GM23338 (cell line): ENCODE results near the gene TP73. TPM values are rescaled to one million over a fixed set of nuclear protein-coding genes. Genes with fewer than 3 reads are reported as not detected.

ENCODE experiments used
- ATAC-seq: fragments of 200-7000 bp; cut with Tn5 transposase; 3 replicates; pipeline ENCODE4 v1.9.1; 2020
- DNase-seq: peaks from one replicate; pipeline ENCODE4 v3.0.0-alpha.2; 2015; ENCODE audit warnings: low spot score
- H2AFZ ChIP-seq: fragments of 200-600 bp; sonication (generic); 2 replicates; pipeline ENCODE4 v1.8.0; 2016; ENCODE audit warnings: antibody characterized with exemption, mild to moderate bottlenecking, moderate library complexity
- H3F3A ChIP-seq: fragments of 200-600 bp; sonication (generic); replicated peaks from 2 replicates; pipeline ENCODE4 v1.8.0; 2017; ENCODE audit warnings: antibody characterized with exemption, mixed run types, low read depth
- H3K27ac ChIP-seq: fragments of 200-600 bp; sonication (generic); 2 replicates; pipeline ENCODE4 v1.6.1; 2016; ENCODE audit warnings: low read depth
- H3K27me3 ChIP-seq: fragments of 200-600 bp; sonication (generic); 2 replicates; pipeline ENCODE4 v1.8.0; 2016; ENCODE audit warnings: mild to moderate bottlenecking, mixed run types, moderate library complexity; ENCODE audit not compliant: insufficient read depth
- H3K36me3 ChIP-seq: fragments of 200-600 bp; sonication (generic); 2 replicates; pipeline ENCODE4 v1.8.0; 2016; ENCODE audit warnings: mild to moderate bottlenecking; ENCODE audit not compliant: insufficient read depth
- H3K4me1 ChIP-seq: fragments of 200-600 bp; sonication (generic); 2 replicates; pipeline ENCODE4 v1.8.0; 2016; ENCODE audit warnings: mild to moderate bottlenecking, moderate library complexity; ENCODE audit not compliant: insufficient read depth
- H3K4me2 ChIP-seq: fragments of 200-600 bp; sonication (generic); 2 replicates; pipeline ENCODE4 v1.7.1; 2017; ENCODE audit warnings: mixed run types
- H3K4me3 ChIP-seq: fragments of 200-600 bp; sonication (generic); 2 replicates; pipeline ENCODE4 v1.6.1; 2016; ENCODE audit warnings: mixed run types
- H3K79me2 ChIP-seq: fragments of 200-600 bp; sonication (generic); replicated peaks from 2 replicates; pipeline ENCODE4 v1.8.0; 2017; ENCODE audit warnings: mild to moderate bottlenecking; ENCODE audit not compliant: insufficient read depth
- H3K9me2 ChIP-seq: fragments of 200-600 bp; sonication (generic); 2 replicates; pipeline ENCODE4 v1.8.0; 2017; ENCODE audit not compliant: insufficient read depth
- H4K20me1 ChIP-seq: fragments of 200-600 bp; sonication (generic); replicated peaks from 2 replicates; pipeline ENCODE4 v1.8.0; 2017; ENCODE audit warnings: mild to moderate bottlenecking; ENCODE audit not compliant: insufficient read depth
- H3K27ac Mint-ChIP-seq: 2 replicates; pipeline ENCODE4 v1.8.0; 2020; ENCODE audit warnings: inconsistent platforms, mild to moderate bottlenecking, moderate library complexity, mixed read lengths
- H3K27me3 Mint-ChIP-seq: 3 replicates; pipeline ENCODE4 v1.8.0; 2022; ENCODE audit warnings: low read depth, mild to moderate bottlenecking, moderate library complexity, mixed read lengths, inconsistent platforms; ENCODE audit not compliant: insufficient read depth, poor library complexity
- H3K36me3 Mint-ChIP-seq: 3 replicates; pipeline ENCODE4 v1.8.0; 2021; ENCODE audit warnings: low read depth, mild to moderate bottlenecking, inconsistent platforms, moderate library complexity, mixed read lengths
- H3K4me1 Mint-ChIP-seq: 3 replicates; pipeline ENCODE4 v1.8.0; 2020; ENCODE audit warnings: mild to moderate bottlenecking, inconsistent platforms, mixed read lengths
- H3K4me3 Mint-ChIP-seq: 3 replicates; pipeline ENCODE4 v1.8.0; 2021; ENCODE audit warnings: moderate library complexity, mild to moderate bottlenecking, inconsistent platforms, mixed read lengths
- H3K9me3 Mint-ChIP-seq: 3 replicates; pipeline ENCODE4 v1.8.0; 2020; ENCODE audit warnings: moderate library complexity, mild to moderate bottlenecking, inconsistent platforms, mixed read lengths
- CREB1 ChIP-seq: fragments of 250-450 bp; sonication (Bioruptor Pico); IDR thresholded peaks from 2 replicates; pipeline ENCODE4 v1.5.0; 2020; ENCODE audit warnings: low read depth, mild to moderate bottlenecking, moderate library complexity
- EZH2 ChIP-seq: fragments of 200-600 bp; sonication (generic); IDR thresholded peaks from one replicate; pipeline ENCODE4 v1.8.0; 2017; ENCODE audit warnings: antibody characterized with exemption, mild to moderate bottlenecking, low read depth; ENCODE audit not compliant: unreplicated experiment
- EZH2phosphoT487 ChIP-seq: fragments of 200-600 bp; sonication (generic); IDR thresholded peaks from one replicate; pipeline ENCODE4 v1.8.1; 2018; ENCODE audit warnings: antibody characterized with exemption; ENCODE audit not compliant: unreplicated experiment
- NANOG ChIP-seq: IDR thresholded peaks from 2 replicates; pipeline ENCODE4 v1.6.1; 2016; ENCODE audit warnings: antibody characterized with exemption, borderline replicate concordance
- POLR2AphosphoS5 ChIP-seq: IDR thresholded peaks from 2 replicates; pipeline ENCODE4 v1.6.1; 2016; ENCODE audit warnings: antibody characterized with exemption, low read depth
- STAT1 ChIP-seq: IDR thresholded peaks from one replicate; pipeline ENCODE4 v1.6.1; 2016; ENCODE audit warnings: antibody characterized with exemption; ENCODE audit not compliant: unreplicated experiment
- ZNF114 ChIP-seq: fragments of 250-450 bp; sonication (Bioruptor Pico); IDR thresholded peaks from 2 replicates; pipeline ENCODE4 v1.5.0; 2020; ENCODE audit warnings: mild to moderate bottlenecking, moderate library complexity
- polyA plus RNA-seq: library from polyadenylated mRNA; unstranded; fragments of >200 nt; fragmentation: Nextera tagmentation; extraction: Ambion mirVana; gene quantifications from 2 replicates; pipeline ENCODE4 v1.2.1, GENCODE V29; 2016
- total RNA-seq: library from RNA; depleted of rRNA; stranded (reverse); fragments of >200 nt; shearing (Covaris generic); gene quantifications from 2 replicates; pipeline ENCODE4 v1.2.3, GENCODE V29; 2014
- TF ChIP-seq, protein P1 (sequence below): IDR thresholded peaks from one replicate; pipeline ENCODE4 v1.6.1; 2018; ENCODE audit warnings: antibody characterized with exemption; ENCODE audit not compliant: unreplicated experiment
- TF ChIP-seq, protein P2 (sequence below), 2 experiments: fragments of 200-600 bp in 1 of 2; sonication (generic) in 1 of 2; conservative IDR thresholded peaks; 2 replicates each; pipeline versions ENCODE4 v1.5.1 to v1.6.1; 2016 to 2017; ENCODE audit warnings: antibody characterized with exemption in 2 of 2, low read depth in 2 of 2, mild to moderate bottlenecking in 2 of 2, moderate library complexity in 1 of 2

TP73 gene
- total and polyA plus RNA-seq, 2 experiments from 2014 or later, result 1.4 to 3.4 TPM

GRCh38 chr1:3618881-3619671, 33.2 kb upstream of the TP73 start:
- H3K27ac ChIP-seq, result no peak overlapping the region
- H3K9me3 Mint-ChIP-seq, result peaks cover 3% of the 10 kb centered on the region; the same call in 2 of the 3 replicates
- peak; percentile 73 for ATAC-seq
- H3K79me2 ChIP-seq, result no peaks in the 10 kb centered on the region
- DNase-seq, result peak; percentile 93
- no peak overlapping the region for H3K4me2 ChIP-seq
- H3K36me3 Mint-ChIP-seq, result no peaks in the 10 kb centered on the region
- H3K9me2 ChIP-seq, result no peaks in the 10 kb centered on the region
- H3K4me3 Mint-ChIP-seq, result no peak overlapping the region; the same call in 2 of the 3 replicates
- peak overlapping the region; percentile 69; the same call in 1 of the 2 replicates for H3K27ac Mint-ChIP-seq
- H3K4me1 Mint-ChIP-seq, result peaks cover 24% of the 10 kb centered on the region
- H3K27me3 ChIP-seq, result no peaks in the 10 kb centered on the region
- H3K27me3 Mint-ChIP-seq, result peaks cover 6% of the 10 kb centered on the region
- no peaks in the 10 kb centered on the region for H3K36me3 ChIP-seq
- H4K20me1 ChIP-seq, result no peaks in the 10 kb centered on the region
- H3K4me3 ChIP-seq, result no peak overlapping the region
- no peaks in the 10 kb centered on the region for H3F3A ChIP-seq
- no peak overlapping the region for H2AFZ ChIP-seq
- H3K4me1 ChIP-seq, result peaks cover 5% of the 10 kb centered on the region; the same call in 1 of the 2 replicates
- TF ChIP-seq, protein P1, sequence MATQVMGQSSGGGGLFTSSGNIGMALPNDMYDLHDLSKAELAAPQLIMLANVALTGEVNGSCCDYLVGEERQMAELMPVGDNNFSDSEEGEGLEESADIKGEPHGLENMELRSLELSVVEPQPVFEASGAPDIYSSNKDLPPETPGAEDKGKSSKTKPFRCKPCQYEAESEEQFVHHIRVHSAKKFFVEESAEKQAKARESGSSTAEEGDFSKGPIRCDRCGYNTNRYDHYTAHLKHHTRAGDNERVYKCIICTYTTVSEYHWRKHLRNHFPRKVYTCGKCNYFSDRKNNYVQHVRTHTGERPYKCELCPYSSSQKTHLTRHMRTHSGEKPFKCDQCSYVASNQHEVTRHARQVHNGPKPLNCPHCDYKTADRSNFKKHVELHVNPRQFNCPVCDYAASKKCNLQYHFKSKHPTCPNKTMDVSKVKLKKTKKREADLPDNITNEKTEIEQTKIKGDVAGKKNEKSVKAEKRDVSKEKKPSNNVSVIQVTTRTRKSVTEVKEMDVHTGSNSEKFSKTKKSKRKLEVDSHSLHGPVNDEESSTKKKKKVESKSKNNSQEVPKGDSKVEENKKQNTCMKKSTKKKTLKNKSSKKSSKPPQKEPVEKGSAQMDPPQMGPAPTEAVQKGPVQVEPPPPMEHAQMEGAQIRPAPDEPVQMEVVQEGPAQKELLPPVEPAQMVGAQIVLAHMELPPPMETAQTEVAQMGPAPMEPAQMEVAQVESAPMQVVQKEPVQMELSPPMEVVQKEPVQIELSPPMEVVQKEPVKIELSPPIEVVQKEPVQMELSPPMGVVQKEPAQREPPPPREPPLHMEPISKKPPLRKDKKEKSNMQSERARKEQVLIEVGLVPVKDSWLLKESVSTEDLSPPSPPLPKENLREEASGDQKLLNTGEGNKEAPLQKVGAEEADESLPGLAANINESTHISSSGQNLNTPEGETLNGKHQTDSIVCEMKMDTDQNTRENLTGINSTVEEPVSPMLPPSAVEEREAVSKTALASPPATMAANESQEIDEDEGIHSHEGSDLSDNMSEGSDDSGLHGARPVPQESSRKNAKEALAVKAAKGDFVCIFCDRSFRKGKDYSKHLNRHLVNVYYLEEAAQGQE, result no peak
- TF ChIP-seq CREB1 (CRISPR knock-in tag) (no peak), NANOG (no peak), EZH2phosphoT487 (no peak), STAT1 (no peak)
- TF ChIP-seq, protein P2, sequence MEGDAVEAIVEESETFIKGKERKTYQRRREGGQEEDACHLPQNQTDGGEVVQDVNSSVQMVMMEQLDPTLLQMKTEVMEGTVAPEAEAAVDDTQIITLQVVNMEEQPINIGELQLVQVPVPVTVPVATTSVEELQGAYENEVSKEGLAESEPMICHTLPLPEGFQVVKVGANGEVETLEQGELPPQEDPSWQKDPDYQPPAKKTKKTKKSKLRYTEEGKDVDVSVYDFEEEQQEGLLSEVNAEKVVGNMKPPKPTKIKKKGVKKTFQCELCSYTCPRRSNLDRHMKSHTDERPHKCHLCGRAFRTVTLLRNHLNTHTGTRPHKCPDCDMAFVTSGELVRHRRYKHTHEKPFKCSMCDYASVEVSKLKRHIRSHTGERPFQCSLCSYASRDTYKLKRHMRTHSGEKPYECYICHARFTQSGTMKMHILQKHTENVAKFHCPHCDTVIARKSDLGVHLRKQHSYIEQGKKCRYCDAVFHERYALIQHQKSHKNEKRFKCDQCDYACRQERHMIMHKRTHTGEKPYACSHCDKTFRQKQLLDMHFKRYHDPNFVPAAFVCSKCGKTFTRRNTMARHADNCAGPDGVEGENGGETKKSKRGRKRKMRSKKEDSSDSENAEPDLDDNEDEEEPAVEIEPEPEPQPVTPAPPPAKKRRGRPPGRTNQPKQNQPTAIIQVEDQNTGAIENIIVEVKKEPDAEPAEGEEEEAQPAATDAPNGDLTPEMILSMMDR (conservative IDR thresholded peaks at IDR 0.05; ENCODE audit: low read depth in 2 of 2), result peak; percentile 80 to 86

- no peak for ATAC-seq
- Histone ChIP-seq H3K27me3 (no peaks in the 10 kb centered on the region), H3K4me1 (0 out of 2 replicates have a peak, but pooled peaks cover under 1% of the 10 kb centered on the region), H3K27ac (no peak overlapping the region), H4K20me1 (no peaks in the 10 kb centered on the region), H3K36me3 (no peaks in the 10 kb centered on the region), H3K79me2 (0 out of 2 replicates have a peak, but pooled peaks cover under 1% of the 10 kb centered on the region), H3K9me2 (no peaks in the 10 kb centered on the region), H2AFZ (no peak overlapping the region), H3K4me2 (no peak overlapping the region), H3F3A (peaks cover under 1% of the 10 kb centered on the region; the same call in 1 of the 2 replicates), H3K4me3 (no peak overlapping the region)
- H3K27ac Mint-ChIP-seq, result no peak overlapping the region
- H3K36me3 Mint-ChIP-seq, result no peaks in the 10 kb centered on the region; the same call in 2 of the 3 replicates
- peaks cover 3% of the 10 kb centered on the region; the same call in 2 of the 3 replicates for H3K9me3 Mint-ChIP-seq
- peaks cover 7% of the 10 kb centered on the region for H3K27me3 Mint-ChIP-seq
- no peak for DNase-seq
- H3K4me1 Mint-ChIP-seq, result peaks cover 15% of the 10 kb centered on the region
- H3K4me3 Mint-ChIP-seq, result no peak overlapping the region
- TF ChIP-seq NANOG (no peak), EZH2 (no peak), POLR2AphosphoS5 (no peak), EZH2phosphoT487 (no peak), ZNF114 (CRISPR knock-in tag) (no peak)
- TF ChIP-seq, protein P2 (conservative IDR thresholded peaks at IDR 0.05; ENCODE audit: low read depth in 2 of 2), result no peak
- TF ChIP-seq, protein P1, result no peak
Measured at GRCh38 chr1:3620708-3621107, 31.6 kb upstream of the TP73 start.
